ENCODE data around the gene TNXB.

The TNXB gene

DNA sequence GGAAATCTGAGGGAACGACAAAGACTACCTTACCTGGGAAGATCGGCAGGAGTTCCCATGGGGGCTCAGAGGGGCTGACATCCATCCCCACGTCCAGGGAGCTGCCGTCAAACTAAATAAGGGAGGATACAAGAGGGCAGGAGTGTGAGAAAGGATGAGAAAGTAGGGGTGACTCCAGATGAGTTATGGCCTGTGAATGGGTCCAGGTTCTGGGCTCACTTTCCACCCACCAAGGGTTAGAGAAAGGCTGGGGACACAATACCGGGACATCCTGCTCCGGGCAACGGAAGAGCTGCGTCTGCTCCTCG lies 18.2 kb upstream of the TNXB start:
- no peak overlapping the region for H2AFZ ChIP-seq (ENCODE audit: low read depth, low read length)
- H2AK5ac ChIP-seq (ENCODE audit: low read length, severe bottlenecking) = no peak overlapping the region
- no peak overlapping the region for H3K4ac ChIP-seq (ENCODE audit: low read depth in 1 of 2, low read length in 2 of 2)
- H3K27me3 ChIP-seq (ENCODE audit: control insufficient read depth in 1 of 2, insufficient read depth in 1 of 2, low read length in 2 of 2) = no peaks in the 10 kb centered on the region
- H3K4me1 ChIP-seq (ENCODE audit: control insufficient read depth, insufficient read depth, low read depth, low read length) = peaks cover 22% of the 10 kb centered on the region
- no peak overlapping the region for H2BK120ac ChIP-seq (ENCODE audit: low read depth, low read length)
- H3K36me3 ChIP-seq (ENCODE audit: control insufficient read depth in 1 of 2, insufficient read depth in 2 of 2, low read depth in 1 of 2, low read length in 2 of 2) = peaks cover 20 to 44% of the 10 kb centered on the region in 2 experiments
- no peak overlapping the region for H2BK15ac ChIP-seq (ENCODE audit: low read depth, poor library complexity, severe bottlenecking)
- H3K14ac ChIP-seq (ENCODE audit: low read length in 2 of 2) = no peak overlapping the region
- DNase-seq = no peak
- H3K79me1 ChIP-seq (replicated peaks; ENCODE audit: low read length, poor library complexity, severe bottlenecking) = peaks cover 48% of the 10 kb centered on the region
- H3K9ac ChIP-seq (ENCODE audit: low read length) = peak overlapping the region; percentile 99
- H3K23ac ChIP-seq (ENCODE audit: low read length in 2 of 2) = no peak overlapping the region
- no peaks in the 10 kb centered on the region for H3K9me3 ChIP-seq (ENCODE audit: control insufficient read depth, low read length)
- H2BK5ac ChIP-seq (ENCODE audit: low read depth, low read length, poor library complexity, severe bottlenecking) = no peak overlapping the region
- no peak overlapping the region for H3K18ac ChIP-seq (ENCODE audit: low read depth in 1 of 2, low read length in 2 of 2)
- H2BK12ac ChIP-seq (ENCODE audit: low read length in 2 of 2) = no peak overlapping the region
- WGBS = 13% methylated on average over 9 of the region's 9 CpGs
- H4K8ac ChIP-seq (ENCODE audit: low read length) = peak overlapping the region; percentile 4
- H3K4me3 ChIP-seq (ENCODE audit: insufficient read depth in 1 of 2, low read depth in 1 of 2, low read length in 2 of 2) = peak overlapping the region; percentile 81 to 86
- no peak overlapping the region for H4K91ac ChIP-seq (ENCODE audit: low read length)
- H3K27ac ChIP-seq (ENCODE audit: low read length, poor library complexity, severe bottlenecking) = no peak overlapping the region
- H3K4me2 ChIP-seq (ENCODE audit: low read length, poor library complexity, severe bottlenecking) = peak overlapping the region; percentile 85

DNA sequence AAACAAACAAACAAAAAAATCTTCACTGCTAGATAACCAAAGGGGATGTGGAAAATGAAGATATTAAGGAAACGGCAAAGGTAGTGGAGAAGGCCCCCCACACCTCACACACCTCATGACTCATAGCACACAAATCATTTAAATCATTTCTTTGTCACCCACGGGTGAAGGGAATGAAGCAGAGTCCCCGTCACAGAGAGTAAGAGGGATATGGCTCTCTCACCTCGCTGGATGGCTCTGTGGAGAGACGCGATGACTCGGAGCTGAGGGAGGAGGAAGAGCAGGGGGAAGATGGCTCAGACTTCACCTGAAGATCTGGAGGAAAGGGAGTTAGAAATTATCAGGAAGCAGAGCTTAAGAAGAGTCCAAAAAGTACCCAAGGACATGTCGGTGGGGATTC lies 17.7 kb upstream of the TNXB start:
- Histone ChIP-seq H3K4me3 (ENCODE audit: insufficient read depth in 1 of 2, low read depth in 1 of 2, low read length in 2 of 2) (peak overlapping the region in 1 of 2 experiments; percentile 86), H3K27ac (ENCODE audit: low read length, poor library complexity, severe bottlenecking) (no peak overlapping the region), H2AFZ (ENCODE audit: low read depth, low read length) (no peak overlapping the region), H3K79me1 (replicated peaks; ENCODE audit: low read length, poor library complexity, severe bottlenecking) (peaks cover 50% of the 10 kb centered on the region), H2BK5ac (ENCODE audit: low read depth, low read length, poor library complexity, severe bottlenecking) (no peak overlapping the region), H3K18ac (ENCODE audit: low read depth in 1 of 2, low read length in 2 of 2) (no peak overlapping the region), H3K27me3 (ENCODE audit: control insufficient read depth in 1 of 2, insufficient read depth in 1 of 2, low read length in 2 of 2) (no peaks in the 10 kb centered on the region), H3K4ac (ENCODE audit: low read depth in 1 of 2, low read length in 2 of 2) (no peak overlapping the region), H2BK12ac (ENCODE audit: low read length in 2 of 2) (no peak overlapping the region), H2BK120ac (ENCODE audit: low read depth, low read length) (no peak overlapping the region), H4K91ac (ENCODE audit: low read length) (no peak overlapping the region), H3K36me3 (ENCODE audit: control insufficient read depth in 1 of 2, insufficient read depth in 2 of 2, low read depth in 1 of 2, low read length in 2 of 2) (peaks cover 24 to 48% of the 10 kb centered on the region in 2 experiments), H2AK5ac (ENCODE audit: low read length, severe bottlenecking) (no peak overlapping the region), H3K4me1 (ENCODE audit: control insufficient read depth, insufficient read depth, low read depth, low read length) (peaks cover 22% of the 10 kb centered on the region), H4K8ac (ENCODE audit: low read length) (no peak overlapping the region), H3K9ac (ENCODE audit: low read length) (peak overlapping the region; percentile 99), H3K23ac (ENCODE audit: low read length in 2 of 2) (no peak overlapping the region), H3K9me3 (ENCODE audit: control insufficient read depth, low read length) (no peaks in the 10 kb centered on the region), H2BK15ac (ENCODE audit: low read depth, poor library complexity, severe bottlenecking) (no peak overlapping the region), H3K14ac (ENCODE audit: low read length in 2 of 2) (no peak overlapping the region), H3K4me2 (ENCODE audit: low read length, poor library complexity, severe bottlenecking) (peak overlapping the region; percentile 85)
- WGBS = 71% methylated on average over 7 of the region's 8 CpGs
- DNase-seq = no peak

GRCh38 chr6:32123681-32124080 lies 14.5 kb upstream of the TNXB start:
- Histone ChIP-seq H4K91ac (ENCODE audit: low read length) (no peak overlapping the region), H2AFZ (ENCODE audit: low read depth, low read length) (no peak overlapping the region), H3K18ac (ENCODE audit: low read depth in 1 of 2, low read length in 2 of 2) (no peak overlapping the region), H3K79me1 (replicated peaks; ENCODE audit: low read length, poor library complexity, severe bottlenecking) (peaks cover 41% of the 10 kb centered on the region), H3K4ac (ENCODE audit: low read depth in 1 of 2, low read length in 2 of 2) (no peak overlapping the region), H3K36me3 (ENCODE audit: control insufficient read depth in 1 of 2, insufficient read depth in 2 of 2, low read depth in 1 of 2, low read length in 2 of 2) (peaks cover 45 to 73% of the 10 kb centered on the region in 2 experiments), H2AK5ac (ENCODE audit: low read length, severe bottlenecking) (no peak overlapping the region), H3K9me3 (ENCODE audit: control insufficient read depth, low read length) (no peaks in the 10 kb centered on the region), H3K14ac (ENCODE audit: low read length in 2 of 2) (no peak overlapping the region), H2BK120ac (ENCODE audit: low read depth, low read length) (no peak overlapping the region), H3K4me2 (ENCODE audit: low read length, poor library complexity, severe bottlenecking) (no peak overlapping the region), H3K4me3 (ENCODE audit: insufficient read depth in 1 of 2, low read depth in 1 of 2, low read length in 2 of 2) (no peak overlapping the region), H3K23ac (ENCODE audit: low read length in 2 of 2) (no peak overlapping the region), H2BK5ac (ENCODE audit: low read depth, low read length, poor library complexity, severe bottlenecking) (no peak overlapping the region), H3K9ac (ENCODE audit: low read length) (no peak overlapping the region), H2BK15ac (ENCODE audit: low read depth, poor library complexity, severe bottlenecking) (no peak overlapping the region), H3K27me3 (ENCODE audit: control insufficient read depth in 1 of 2, insufficient read depth in 1 of 2, low read length in 2 of 2) (no peaks in the 10 kb centered on the region), H3K27ac (ENCODE audit: low read length, poor library complexity, severe bottlenecking) (no peak overlapping the region), H3K4me1 (ENCODE audit: control insufficient read depth, insufficient read depth, low read depth, low read length) (peaks cover 10% of the 10 kb centered on the region), H4K8ac (ENCODE audit: low read length) (no peak overlapping the region), H2BK12ac (ENCODE audit: low read length in 2 of 2) (no peak overlapping the region)
- WGBS = 97% methylated on average over 4 of the region's 4 CpGs
- DNase-seq = no peak

DNA sequence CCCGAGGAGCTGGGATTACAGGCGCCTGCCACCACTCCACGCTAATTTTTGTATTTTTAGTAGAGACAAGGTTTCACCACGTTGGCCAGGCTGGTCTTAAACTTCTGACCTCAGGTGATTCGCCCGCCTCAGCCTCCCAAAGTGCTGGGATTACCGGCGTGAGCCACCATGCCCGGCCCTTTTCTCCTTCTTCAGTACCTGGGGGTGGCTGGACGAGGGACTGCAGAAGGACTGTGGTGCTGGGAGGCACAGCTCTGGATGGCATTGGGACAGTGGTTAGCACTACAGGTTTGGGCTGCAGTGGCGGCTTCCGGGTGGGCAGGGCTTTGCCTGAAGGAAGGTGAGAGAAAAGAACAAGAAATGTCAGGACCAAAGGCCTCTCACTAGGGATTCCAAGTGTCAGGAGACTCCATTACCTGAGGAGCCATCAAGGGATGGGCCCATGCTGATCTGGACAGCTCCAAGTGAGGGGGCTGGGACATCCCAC lies 11.5 kb upstream of the TNXB start:
- Histone ChIP-seq H3K4ac (ENCODE audit: low read depth in 1 of 2, low read length in 2 of 2) (no peak overlapping the region), H3K18ac (ENCODE audit: low read depth in 1 of 2, low read length in 2 of 2) (no peak overlapping the region), H3K9me3 (ENCODE audit: control insufficient read depth, low read length) (no peaks in the 10 kb centered on the region), H3K27ac (ENCODE audit: low read length, poor library complexity, severe bottlenecking) (no peak overlapping the region), H2BK15ac (ENCODE audit: low read depth, poor library complexity, severe bottlenecking) (no peak overlapping the region), H2AFZ (ENCODE audit: low read depth, low read length) (no peak overlapping the region), H3K4me1 (ENCODE audit: control insufficient read depth, insufficient read depth, low read depth, low read length) (no peaks in the 10 kb centered on the region), H3K9ac (ENCODE audit: low read length) (no peak overlapping the region), H2BK5ac (ENCODE audit: low read depth, low read length, poor library complexity, severe bottlenecking) (no peak overlapping the region), H3K14ac (ENCODE audit: low read length in 2 of 2) (no peak overlapping the region), H3K23ac (ENCODE audit: low read length in 2 of 2) (no peak overlapping the region), H3K4me3 (ENCODE audit: insufficient read depth in 1 of 2, low read depth in 1 of 2, low read length in 2 of 2) (no peak overlapping the region), H4K91ac (ENCODE audit: low read length) (no peak overlapping the region), H3K27me3 (ENCODE audit: control insufficient read depth in 1 of 2, insufficient read depth in 1 of 2, low read length in 2 of 2) (no peaks in the 10 kb centered on the region), H3K36me3 (ENCODE audit: control insufficient read depth in 1 of 2, insufficient read depth in 2 of 2, low read depth in 1 of 2, low read length in 2 of 2) (peaks cover 69 to 88% of the 10 kb centered on the region in 2 experiments), H2BK12ac (ENCODE audit: low read length in 2 of 2) (no peak overlapping the region), H3K79me1 (replicated peaks; ENCODE audit: low read length, poor library complexity, severe bottlenecking) (peaks cover 20% of the 10 kb centered on the region), H2AK5ac (ENCODE audit: low read length, severe bottlenecking) (no peak overlapping the region), H2BK120ac (ENCODE audit: low read depth, low read length) (peak overlapping the region; percentile 2), H3K4me2 (ENCODE audit: low read length, poor library complexity, severe bottlenecking) (no peak overlapping the region), H4K8ac (ENCODE audit: low read length) (no peak overlapping the region)
- no peak for DNase-seq
- 95% methylated on average over 12 of the region's 12 CpGs for WGBS

Data from mesenchymal stem cell (in vitro differentiated cells and primary cell).